Peyer's patch (tissue), 4 donors: ENCODE measurements around the gene HOXC5.

Experiments
- CTCF ChIP-seq, 6 experiments: fragments of 450-650 bp in 4 of 6; fragments of 200-600 bp in 2 of 6; sonication (generic) in 1 of 6; IDR thresholded peaks; one replicate each; pipeline ENCODE4 v1.5.1; 2017 to 2019; ENCODE audit warnings: antibody characterized with exemption in 6 of 6, mild to moderate bottlenecking in 3 of 6, moderate library complexity in 1 of 6
- POLR2A ChIP-seq, 2 donors: fragments of 450-650 bp; IDR thresholded peaks; one replicate each; pipeline ENCODE4 v1.5.1; 2017; ENCODE audit warnings: antibody characterized with exemption in 2 of 2, mild to moderate bottlenecking in 2 of 2, moderate library complexity in 2 of 2

GRCh38 chr12:53998900-53999236 lies 34.0 kb upstream of the HOXC5 start:
- no peak for TF ChIP-seq CTCF (IDR thresholded peaks at IDR 0.05)
- no peak for TF ChIP-seq POLR2A (IDR thresholded peaks at IDR 0.05)
